Measurements from ENCODE around the gene C10orf62.

C10orf62 gene

GRCh38 chr10:97584060-97584797 is 5.3 kb upstream of the C10orf62 start, which contains the start of gene HOGA1:
Gene HOGA1, plus strand, starts transcription at chr10:97584389. Its CDS starts 315 bp downstream, at chr10:97584704.
- no peak for DNase-seq (ENCODE audit: low read depth in 2 of 3, low spot score in 2 of 3)

- no peak for DNase-seq (ENCODE audit: low read depth in 2 of 3, low spot score in 2 of 3)
Measured at GRCh38 chr10:97584798-97585438, 4.6 kb upstream of the C10orf62 start.

GRCh38 chr10:97585439-97585811 is 4.1 kb upstream of the C10orf62 start:
- no peak for DNase-seq (ENCODE audit: low read depth in 2 of 3, low spot score in 2 of 3)

GRCh38 chr10:97587183-97587582 is 2.3 kb upstream of the C10orf62 start:
- no peak for DNase-seq (ENCODE audit: low read depth in 2 of 3, low spot score in 2 of 3)

GRCh38 chr10:97590082-97590747 is 694 bp downstream of the C10orf62 start:
- no peak for DNase-seq (ENCODE audit: low read depth in 2 of 3, low spot score in 2 of 3)

- no peak for DNase-seq (ENCODE audit: low read depth in 2 of 3, low spot score in 2 of 3)
Measured at GRCh38 chr10:97590748-97591495, 1.4 kb downstream of the C10orf62 start.

- DNase-seq (ENCODE audit: low read depth in 2 of 3, low spot score in 2 of 3) = no peak
Measured at GRCh38 chr10:97593421-97593820, 3.9 kb downstream of the C10orf62 start.

- no peak for DNase-seq (ENCODE audit: low read depth in 2 of 3, low spot score in 2 of 3)
Measured at GRCh38 chr10:97596101-97597082, 6.9 kb downstream of the C10orf62 start.

- no peak for DNase-seq (ENCODE audit: low read depth in 2 of 3, low spot score in 2 of 3)
Measured at GRCh38 chr10:97597778-97598177, 8.3 kb downstream of the C10orf62 start.

GRCh38 chr10:97598407-97599271 is 9.1 kb downstream of the C10orf62 start:
- no peak for DNase-seq (ENCODE audit: low read depth in 2 of 3, low spot score in 2 of 3)

GRCh38 chr10:97599272-97599619 is 9.7 kb downstream of the C10orf62 start:
- no peak for DNase-seq (ENCODE audit: low read depth in 2 of 3, low spot score in 2 of 3)

- DNase-seq (ENCODE audit: low read depth in 2 of 3, low spot score in 2 of 3) = no peak
Measured at GRCh38 chr10:97600616-97601015, 11.1 kb downstream of the C10orf62 start.

- DNase-seq (ENCODE audit: low read depth in 2 of 3, low spot score in 2 of 3) = no peak
Measured at GRCh38 chr10:97601268-97602215, 12.0 kb downstream of the C10orf62 start.

GRCh38 chr10:97607095-97607636 is 17.6 kb downstream of the C10orf62 start:
- DNase-seq (ENCODE audit: low read depth in 2 of 3, low spot score in 2 of 3) = no peak

- DNase-seq (ENCODE audit: low read depth in 2 of 3, low spot score in 2 of 3) = no peak
Measured at GRCh38 chr10:97608991-97609561, 19.6 kb downstream of the C10orf62 start.

- DNase-seq (ENCODE audit: low read depth in 2 of 3, low spot score in 2 of 3) = no peak
Measured at GRCh38 chr10:97611473-97611872, 22.0 kb downstream of the C10orf62 start.

GRCh38 chr10:97612386-97612785 is 22.9 kb downstream of the C10orf62 start:
- DNase-seq (ENCODE audit: low read depth in 2 of 3, low spot score in 2 of 3) = no peak

- no peak for DNase-seq (ENCODE audit: low read depth in 2 of 3, low spot score in 2 of 3)
Measured at GRCh38 chr10:97618285-97618684, 28.8 kb downstream of the C10orf62 start.

All from activated CD8-positive, alpha-beta memory T cell treated with anti-CD3 and anti-CD28 coated beads for 48 hours (primary cell).